Measurements from ENCODE around the gene ADCY9.
A peak's percentile ranks its signal among the peaks of the same experiment; 100 is the strongest.

Gene ADCY9

GRCh38 chr16:4070936-4071335 lies 45.3 kb downstream of the ADCY9 start:
- DNase-seq (ENCODE audit: low read depth), result no peak
- TF ChIP-seq CTCF (IDR thresholded peaks at IDR 0.05; ENCODE audit: insufficient read depth, low read depth, low read length, missing control alignments), result no peak
- H3K4me3 ChIP-seq (ENCODE audit: low read length), result no peak overlapping the region

GRCh38 chr16:4067262-4068001 lies 48.8 kb downstream of the ADCY9 start:
- TF ChIP-seq CTCF (IDR thresholded peaks at IDR 0.05; ENCODE audit: insufficient read depth, low read depth, low read length, missing control alignments), result no peak
- no peak overlapping the region for H3K4me3 ChIP-seq (ENCODE audit: low read length)

GRCh38 chr16:4064950-4065352 lies 51.3 kb downstream of the ADCY9 start:
- no peak for DNase-seq (ENCODE audit: low read depth)
- no peak for TF ChIP-seq CTCF (IDR thresholded peaks at IDR 0.05; ENCODE audit: insufficient read depth, low read depth, low read length, missing control alignments)
- peak overlapping the region; percentile 14 for H3K4me3 ChIP-seq (ENCODE audit: low read length)

More at GRCh38 chr16:4067262-4068001, 48.8 kb downstream of the ADCY9 start:
- no peak for DNase-seq (ENCODE audit: low read depth)

- TF ChIP-seq CTCF (IDR thresholded peaks at IDR 0.05; ENCODE audit: insufficient read depth, low read depth, low read length, missing control alignments), result no peak
- no peak for DNase-seq (ENCODE audit: low read depth)
- no peak overlapping the region for H3K4me3 ChIP-seq (ENCODE audit: low read length)
Observed at GRCh38 chr16:4062212-4062802, 53.9 kb downstream of the ADCY9 start.

- no peak for TF ChIP-seq CTCF (IDR thresholded peaks at IDR 0.05; ENCODE audit: insufficient read depth, low read depth, low read length, missing control alignments)
- no peak for DNase-seq (ENCODE audit: low read depth)
- no peak overlapping the region for H3K4me3 ChIP-seq (ENCODE audit: low read length)
Observed at GRCh38 chr16:4060823-4061222, 55.4 kb downstream of the ADCY9 start.

GRCh38 chr16:4060009-4060408 lies 56.2 kb downstream of the ADCY9 start:
- DNase-seq (ENCODE audit: low read depth), result no peak
- TF ChIP-seq CTCF (IDR thresholded peaks at IDR 0.05; ENCODE audit: insufficient read depth, low read depth, low read length, missing control alignments), result no peak
- no peak overlapping the region for H3K4me3 ChIP-seq (ENCODE audit: low read length)

GRCh38 chr16:4058386-4058785 lies 57.9 kb downstream of the ADCY9 start:
- TF ChIP-seq CTCF (IDR thresholded peaks at IDR 0.05; ENCODE audit: insufficient read depth, low read depth, low read length, missing control alignments), result no peak
- H3K4me3 ChIP-seq (ENCODE audit: low read length), result no peak overlapping the region
- DNase-seq (ENCODE audit: low read depth), result no peak

All from epithelial cell of esophagus (primary cell).